LHCN-M2 (cell line): ENCODE data around the gene GALNT11. TPM values are rescaled to one million over a fixed set of nuclear protein-coding genes. Genes with fewer than 3 reads are reported as not detected.
"Not testable (repeated sequence)": the region's sequence is repeated elsewhere in the genome, so short reads cannot be mapped to it uniquely, and the experiment has no call there.

ENCODE experiments used
- DNase-seq: peaks from one replicate; pipeline ENCODE4 v3.0.0-alpha.2; 2012; ENCODE audit warnings: low read depth
- total RNA-seq: library from RNA; depleted of rRNA; stranded (reverse); fragments of >200 nt; gene quantifications from 2 replicates; pipeline ENCODE4 v1.2.3, GENCODE V29; 2014

Gene GALNT11
- total RNA-seq, 1 experiment from 2014 or later: 77.6 TPM

- DNase-seq: not testable (repeated sequence)
Observed at GRCh38 chr7:152075379-152075778, 49.9 kb downstream of the GALNT11 start.

GRCh38 chr7:152076324-152076821, 50.9 kb downstream of the GALNT11 start:
- DNase-seq: peak; percentile 16

- peak; percentile 20 for DNase-seq
Observed at GRCh38 chr7:152076940-152077933, 51.8 kb downstream of the GALNT11 start.

- DNase-seq: no peak
Observed at GRCh38 chr7:152078025-152078424, 52.6 kb downstream of the GALNT11 start.

GRCh38 chr7:152078786-152079185, 53.3 kb downstream of the GALNT11 start:
- no peak for DNase-seq

GRCh38 chr7:152081088-152081487, 55.6 kb downstream of the GALNT11 start:
- DNase-seq: no peak

- not testable (repeated sequence) for DNase-seq
Observed at GRCh38 chr7:152082073-152082721, 56.7 kb downstream of the GALNT11 start.

GRCh38 chr7:152085131-152085530, 59.7 kb downstream of the GALNT11 start:
- no peak for DNase-seq

GRCh38 chr7:152086513-152086912, 61.0 kb downstream of the GALNT11 start:
- no peak for DNase-seq

- DNase-seq: no peak
Observed at GRCh38 chr7:152089183-152089582, 63.7 kb downstream of the GALNT11 start.

- no peak for DNase-seq
Observed at GRCh38 chr7:152090747-152091146, 65.3 kb downstream of the GALNT11 start.

- no peak for DNase-seq
Observed at GRCh38 chr7:152093717-152094116, 68.2 kb downstream of the GALNT11 start.

GRCh38 chr7:152095771-152096170, 70.3 kb downstream of the GALNT11 start:
- DNase-seq: no peak

- no peak for DNase-seq
Observed at GRCh38 chr7:152097330-152097729, 71.9 kb downstream of the GALNT11 start.

GRCh38 chr7:152103066-152103465, 77.6 kb downstream of the GALNT11 start:
- DNase-seq: peak; percentile 10

GRCh38 chr7:152103691-152104090, 78.2 kb downstream of the GALNT11 start:
- DNase-seq: no peak

GRCh38 chr7:152105205-152105604, 79.7 kb downstream of the GALNT11 start:
- no peak for DNase-seq

GRCh38 chr7:152106990-152107389, 81.5 kb downstream of the GALNT11 start:
- DNase-seq: no peak

GRCh38 chr7:152107945-152108344, 82.5 kb downstream of the GALNT11 start:
- DNase-seq: no peak

- DNase-seq: no peak
Observed at GRCh38 chr7:152108359-152108758, 82.9 kb downstream of the GALNT11 start.

GRCh38 chr7:152112829-152113228, 87.4 kb downstream of the GALNT11 start:
- no peak for DNase-seq

GRCh38 chr7:152115021-152115718, 89.7 kb downstream of the GALNT11 start:
- no peak for DNase-seq
